Stimulated activated naive CD8-positive, alpha-beta T cell treated with anti-CD3 and anti-CD28 coated beads, Interleukin-15, amount 100 ng/mL, for 72 hours (primary cell): ENCODE results near the gene NEK6.

ENCODE experiments used
- ATAC-seq: fragments of 150-1000 bp; cut with Tn5 transposase; 2 replicates; pipeline ENCODE4 v1.10.0; 2021; ENCODE audit warnings: mild to moderate bottlenecking, moderate library complexity
- DNase-seq, 2 donors: peaks; one replicate each; pipeline ENCODE4 v3.0.0; 2021 to 2022
- H3K27ac Mint-ChIP-seq, 2 donors: one replicate each; pipeline ENCODE4 v1.8.0; 2022; ENCODE audit warnings: mild to moderate bottlenecking in 2 of 2, mixed read lengths in 2 of 2, moderate library complexity in 2 of 2
- H3K27me3 Mint-ChIP-seq: one replicate; pipeline ENCODE4 v1.8.0; 2022; ENCODE audit warnings: mixed read lengths
- H3K4me1 Mint-ChIP-seq: one replicate; pipeline ENCODE4 v1.8.0; 2022; ENCODE audit warnings: mild to moderate bottlenecking, mixed read lengths
- H3K4me3 Mint-ChIP-seq, 2 donors: one replicate each; pipeline ENCODE4 v1.8.0; 2022; ENCODE audit warnings: mild to moderate bottlenecking in 2 of 2, mixed read lengths in 2 of 2, moderate library complexity in 1 of 2
- H3K9me3 Mint-ChIP-seq, 2 donors: one replicate each; pipeline ENCODE4 v1.8.0; 2022; ENCODE audit warnings: mixed read lengths in 2 of 2

The NEK6 gene

GRCh38 chr9:124257844-124258606, at the start of gene NEK6:
Gene NEK6 (plus strand): TSS chr9:124257949. CDS start chr9:124301965, 44,016 bp downstream.
- DNase-seq: peak in 1 of 2 donors; percentile 29
- H3K27me3 Mint-ChIP-seq: peaks cover 77% of the 10 kb centered on the region
- no peaks in the 10 kb centered on the region for H3K9me3 Mint-ChIP-seq
- H3K4me3 Mint-ChIP-seq: peak within 1 kb of the TSS; percentile 87 to 88
- H3K27ac Mint-ChIP-seq: peak within 1 kb of the TSS; percentile 13 to 91
- peaks cover 81% of the 10 kb centered on the region for H3K4me1 Mint-ChIP-seq
- ATAC-seq: peak; percentile 18

DNA sequence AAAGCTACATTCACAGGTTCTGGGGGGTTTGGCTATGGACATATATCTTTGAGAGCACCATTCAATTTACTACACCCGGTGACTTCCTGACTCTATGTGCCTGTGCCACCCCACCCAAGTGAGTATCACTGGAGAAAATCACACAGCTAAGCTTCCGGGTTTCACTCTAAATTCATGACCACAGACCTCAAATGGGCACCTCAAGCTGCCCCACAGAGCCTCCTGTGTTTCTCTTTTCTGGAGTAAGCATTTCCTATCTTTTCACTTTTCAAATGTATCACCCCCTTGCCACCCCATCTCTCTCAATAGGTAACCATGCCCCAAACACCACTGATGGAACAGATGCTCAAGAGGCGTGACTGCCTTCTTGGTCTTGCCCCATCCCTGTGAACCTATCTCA, 49.2 kb upstream of the NEK6 start:
- peak in 1 of 2 donors; percentile 43 for DNase-seq
- H3K4me1 Mint-ChIP-seq: peaks cover 74% of the 10 kb centered on the region
- peak; percentile 68 for ATAC-seq
- peak overlapping the region in 1 of 2 donors; percentile 22 for H3K27ac Mint-ChIP-seq
- peaks cover 8% of the 10 kb centered on the region for H3K27me3 Mint-ChIP-seq
- no peak overlapping the region for H3K4me3 Mint-ChIP-seq
- H3K9me3 Mint-ChIP-seq: peaks cover 0 to 4% of the 10 kb centered on the region in 2 donors

DNA sequence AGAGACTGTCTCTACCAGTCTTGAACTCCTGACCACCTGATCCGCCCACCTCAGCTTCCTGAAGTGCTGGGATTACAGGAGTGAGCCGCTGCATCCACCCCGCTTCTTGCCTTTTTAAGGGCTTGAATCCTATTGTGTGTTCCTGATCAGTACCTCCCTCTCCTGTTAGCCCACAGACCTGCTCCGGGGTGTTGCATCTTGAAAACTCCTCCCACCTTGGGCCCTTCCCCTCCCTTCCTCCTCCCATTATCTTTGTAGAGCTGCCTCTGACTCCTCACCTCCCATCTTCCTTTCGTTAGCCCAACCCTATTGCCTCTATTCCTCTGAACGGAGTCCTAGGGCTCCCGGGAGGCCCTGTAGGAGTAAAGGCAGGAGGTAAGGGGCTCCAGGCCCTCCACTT, 48.5 kb upstream of the NEK6 start:
- Mint-ChIP-seq H3K27me3 (peaks cover 11% of the 10 kb centered on the region), H3K27ac (no peak overlapping the region), H3K4me3 (no peak overlapping the region), H3K4me1 (peaks cover 73% of the 10 kb centered on the region), H3K9me3 (peaks cover 0 to 4% of the 10 kb centered on the region in 2 donors)
- DNase-seq (no peak), ATAC-seq (no peak)

GRCh38 chr9:124209774-124210173, 48.0 kb upstream of the NEK6 start:
- no peak for DNase-seq
- no peak overlapping the region for H3K27ac Mint-ChIP-seq
- peaks cover 0 to 4% of the 10 kb centered on the region in 2 donors for H3K9me3 Mint-ChIP-seq
- peaks cover 16% of the 10 kb centered on the region for H3K27me3 Mint-ChIP-seq
- no peak for ATAC-seq
- no peak overlapping the region for H3K4me3 Mint-ChIP-seq
- H3K4me1 Mint-ChIP-seq: peaks cover 73% of the 10 kb centered on the region

- no peak overlapping the region for H3K4me3 Mint-ChIP-seq
- H3K27ac Mint-ChIP-seq: peak overlapping the region in 1 of 2 donors; percentile 85
- peaks cover 0 to 4% of the 10 kb centered on the region in 2 donors for H3K9me3 Mint-ChIP-seq
- ATAC-seq: peak; percentile 93
- H3K27me3 Mint-ChIP-seq: peaks cover 22% of the 10 kb centered on the region
- H3K4me1 Mint-ChIP-seq: peaks cover 77% of the 10 kb centered on the region
- peak in 1 of 2 donors; percentile 60 for DNase-seq
These were observed 47.1 kb upstream of the NEK6 start for GRCh38 chr9:124210697-124211096.

DNA sequence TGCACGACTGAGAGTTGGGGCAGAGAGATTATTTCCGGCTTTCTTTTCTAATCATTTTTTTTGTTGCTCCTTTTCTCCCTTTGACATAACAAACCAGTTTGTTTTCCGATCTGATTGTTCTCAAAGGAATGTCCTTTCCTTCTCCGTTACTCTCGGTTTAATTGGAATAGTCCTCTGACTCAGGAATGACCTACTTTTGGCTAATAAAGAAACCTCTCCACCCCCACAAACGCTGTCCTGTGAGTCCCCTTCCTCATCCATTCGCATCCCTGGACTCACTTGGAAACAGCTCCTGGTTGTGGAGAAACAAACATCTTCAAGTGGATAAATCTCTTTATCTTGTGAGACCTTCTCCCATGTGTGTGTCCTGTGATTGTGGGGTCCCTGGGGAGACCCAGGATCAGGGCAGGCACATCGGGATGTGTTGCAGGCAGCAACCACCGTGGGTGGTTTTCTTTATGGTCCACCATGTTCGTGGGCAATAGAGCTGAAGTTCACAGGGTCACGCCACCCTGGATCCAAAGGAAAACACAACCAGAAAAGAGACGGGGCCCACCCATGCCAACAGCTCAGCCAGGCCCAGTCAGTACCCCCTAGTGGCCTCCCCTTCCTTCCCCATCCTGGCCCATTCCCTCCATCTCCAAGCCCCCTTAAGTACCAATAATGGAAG, 45.2 kb upstream of the NEK6 start:
- DNase-seq: peak in 1 of 2 donors; percentile 1
- no peaks in the 10 kb centered on the region for H3K9me3 Mint-ChIP-seq
- no peak for ATAC-seq
- no peak overlapping the region for H3K4me3 Mint-ChIP-seq
- no peak overlapping the region for H3K27ac Mint-ChIP-seq
- peaks cover 85% of the 10 kb centered on the region for H3K4me1 Mint-ChIP-seq
- H3K27me3 Mint-ChIP-seq: peaks cover 16% of the 10 kb centered on the region

DNA sequence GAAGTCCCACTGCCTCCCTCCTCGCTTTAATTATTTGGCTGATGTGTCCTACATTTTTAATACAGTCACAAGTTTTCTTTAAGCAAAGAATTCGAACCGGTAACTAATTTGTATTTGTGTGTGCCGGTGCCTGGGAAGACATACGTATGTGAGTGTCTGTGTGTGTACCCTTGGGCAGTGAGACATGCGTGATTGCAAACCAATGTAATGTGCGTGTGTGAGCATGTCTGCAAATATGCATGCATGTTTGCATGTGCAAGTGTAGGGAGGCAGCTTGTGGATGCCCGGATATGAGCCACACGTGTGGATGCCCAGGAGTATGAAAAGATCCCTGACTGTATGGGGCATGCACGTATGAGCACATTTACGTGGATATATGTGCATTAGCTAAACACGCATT, 44.4 kb upstream of the NEK6 start:
- peaks cover 14% of the 10 kb centered on the region for H3K27me3 Mint-ChIP-seq

GRCh38 chr9:124214116-124214515, 43.6 kb upstream of the NEK6 start:
- H3K4me3 Mint-ChIP-seq: no peak overlapping the region
- no peaks in the 10 kb centered on the region for H3K9me3 Mint-ChIP-seq
- DNase-seq: peak in 1 of 2 donors; percentile 6
- H3K4me1 Mint-ChIP-seq: peaks cover 87% of the 10 kb centered on the region
- peaks cover 14% of the 10 kb centered on the region for H3K27me3 Mint-ChIP-seq
- no peak overlapping the region for H3K27ac Mint-ChIP-seq
- ATAC-seq: no peak

More for the DNA sequence above, 44.4 kb upstream of the NEK6 start:
- Mint-ChIP-seq H3K4me3 (no peak overlapping the region), H3K4me1 (peaks cover 87% of the 10 kb centered on the region), H3K9me3 (no peaks in the 10 kb centered on the region), H3K27ac (no peak overlapping the region)
- peak in 1 of 2 donors; percentile 8 for DNase-seq
- ATAC-seq: no peak

DNA sequence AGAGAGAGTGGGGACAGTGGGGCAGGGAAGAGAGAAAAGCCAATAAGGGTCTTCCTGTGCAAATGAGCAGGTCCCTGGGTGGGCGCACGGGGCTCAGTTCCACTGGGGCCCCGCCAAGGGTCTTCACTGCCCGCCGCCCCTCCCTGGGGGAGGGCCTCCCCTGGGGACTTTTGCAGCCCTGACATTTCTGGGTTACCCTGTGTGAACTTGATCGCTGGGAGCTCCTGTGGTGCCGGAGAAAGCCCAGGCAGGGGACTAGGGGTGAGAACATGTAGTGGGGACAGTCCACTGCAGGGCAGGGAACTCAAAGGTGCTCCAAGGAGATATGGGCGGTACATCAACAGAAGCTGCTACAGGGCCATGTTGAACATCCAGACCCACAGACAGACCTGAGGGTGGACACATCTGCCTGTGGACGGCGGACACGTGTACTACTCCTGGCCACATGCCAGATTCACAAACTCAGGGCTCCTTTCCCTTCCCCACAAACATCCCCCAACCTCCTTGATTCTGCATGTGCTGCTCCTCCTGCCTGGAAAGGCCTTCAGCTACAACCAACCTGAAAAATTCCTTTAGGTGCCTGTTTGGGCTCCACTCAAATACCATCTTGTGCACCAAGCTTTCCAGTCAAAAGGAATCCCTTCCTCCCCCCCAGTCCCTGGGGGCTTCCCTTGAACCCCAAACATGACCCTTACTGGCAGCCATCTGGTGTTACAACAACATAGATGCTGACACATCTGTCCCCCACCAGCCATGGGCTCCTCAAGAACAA, 43.0 kb upstream of the NEK6 start:
- no peak overlapping the region for H3K4me3 Mint-ChIP-seq
- H3K4me1 Mint-ChIP-seq: peaks cover 81% of the 10 kb centered on the region
- H3K9me3 Mint-ChIP-seq: no peaks in the 10 kb centered on the region
- H3K27me3 Mint-ChIP-seq: peaks cover 14% of the 10 kb centered on the region
- H3K27ac Mint-ChIP-seq: no peak overlapping the region
- ATAC-seq (no peak), DNase-seq (peak in 1 of 2 donors; percentile 6)

DNA sequence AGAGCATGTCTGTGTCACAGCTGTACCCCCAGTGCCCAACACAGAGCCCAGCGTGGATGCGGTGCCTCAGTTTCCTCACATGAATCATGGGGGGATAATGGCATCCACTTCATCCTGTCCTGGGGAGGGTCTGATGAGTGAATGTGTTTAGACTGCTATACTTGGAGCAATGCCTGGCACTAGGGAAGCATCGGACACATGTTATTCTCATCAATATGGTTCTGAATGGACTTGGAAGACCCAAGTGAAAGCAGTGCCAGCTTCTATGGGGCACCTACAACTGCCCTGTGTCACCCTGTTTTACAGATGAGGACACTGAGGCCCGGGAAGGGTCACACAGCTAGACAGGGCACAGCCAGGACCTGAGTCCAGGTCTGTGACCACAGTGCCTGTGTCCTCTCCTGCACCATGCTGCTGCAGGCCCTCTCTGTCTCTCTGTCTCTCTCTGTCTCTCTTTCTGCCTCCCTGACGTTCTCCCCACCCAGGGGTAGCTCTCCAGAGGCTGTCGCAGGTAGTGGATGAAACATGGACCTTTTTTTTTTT, 42.3 kb upstream of the NEK6 start:
- H3K9me3 Mint-ChIP-seq: no peaks in the 10 kb centered on the region
- ATAC-seq (no peak), DNase-seq (peak in 1 of 2 donors; percentile 7)
- no peak overlapping the region for H3K4me3 Mint-ChIP-seq
- H3K4me1 Mint-ChIP-seq: peaks cover 80% of the 10 kb centered on the region
- peaks cover 14% of the 10 kb centered on the region for H3K27me3 Mint-ChIP-seq
- no peak overlapping the region for H3K27ac Mint-ChIP-seq

GRCh38 chr9:124215956-124216355, 41.8 kb upstream of the NEK6 start:
- no peaks in the 10 kb centered on the region for H3K9me3 Mint-ChIP-seq
- no peak for ATAC-seq
- H3K27ac Mint-ChIP-seq: no peak overlapping the region
- no peak overlapping the region for H3K4me3 Mint-ChIP-seq
- DNase-seq: peak in 1 of 2 donors; percentile 2
- peaks cover 14% of the 10 kb centered on the region for H3K27me3 Mint-ChIP-seq
- H3K4me1 Mint-ChIP-seq: peaks cover 76% of the 10 kb centered on the region

DNA sequence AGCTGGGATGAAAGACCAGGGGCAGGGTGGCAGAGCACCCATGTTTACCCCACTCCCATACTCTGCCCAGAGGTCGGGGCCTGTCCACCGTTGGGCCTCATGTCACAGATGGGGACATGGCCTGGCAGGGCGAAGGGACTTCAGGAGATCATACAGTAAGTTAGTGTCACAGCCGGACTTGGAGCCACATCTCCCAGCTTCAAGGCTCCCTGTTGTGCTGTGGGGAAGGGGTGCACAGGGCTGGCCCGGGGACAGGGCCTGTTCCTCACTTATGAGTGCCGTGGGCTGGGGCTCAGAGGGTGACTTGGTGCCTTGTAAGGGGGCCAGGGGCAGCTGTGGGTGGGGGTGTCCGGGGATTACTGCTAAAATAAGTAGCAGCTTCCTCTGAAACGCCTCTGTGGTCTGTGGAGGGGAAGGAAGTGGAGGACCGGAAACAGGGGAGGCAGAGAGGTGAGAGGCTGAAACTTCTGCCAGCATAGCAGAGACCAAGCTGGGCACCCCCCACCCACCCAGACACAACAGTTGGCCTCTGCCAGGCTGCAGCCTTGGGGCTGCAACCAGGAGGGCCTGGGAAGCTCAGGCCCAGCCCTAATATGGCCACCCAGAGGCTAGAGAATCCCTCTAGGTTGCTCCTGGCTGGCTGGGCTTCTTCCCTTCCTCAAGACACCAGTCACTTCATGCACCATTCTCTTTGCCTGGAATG, 41.1 kb upstream of the NEK6 start:
- Mint-ChIP-seq H3K4me1 (peaks cover 70% of the 10 kb centered on the region), H3K9me3 (no peaks in the 10 kb centered on the region), H3K27me3 (peaks cover 21% of the 10 kb centered on the region), H3K27ac (peak overlapping the region in 1 of 2 donors; percentile 68), H3K4me3 (peak overlapping the region; percentile 54 to 74)
- ATAC-seq (peak; percentile 90), DNase-seq (peak; percentile 48 to 76)

- peak in 1 of 2 donors; percentile 10 for DNase-seq
- no peak for ATAC-seq
- Mint-ChIP-seq H3K4me1 (peaks cover 56% of the 10 kb centered on the region), H3K9me3 (no peaks in the 10 kb centered on the region), H3K27me3 (peaks cover 23% of the 10 kb centered on the region), H3K27ac (peak overlapping the region in 1 of 2 donors; percentile 49), H3K4me3 (peak overlapping the region in 1 of 2 donors; percentile 42)
These were observed 39.8 kb upstream of the NEK6 start for GRCh38 chr9:124217836-124218437.

GRCh38 chr9:124218438-124218982, 39.2 kb upstream of the NEK6 start:
- peak; percentile 70 for ATAC-seq
- Mint-ChIP-seq H3K4me1 (peaks cover 56% of the 10 kb centered on the region), H3K4me3 (peak overlapping the region in 1 of 2 donors; percentile 36), H3K27ac (no peak overlapping the region), H3K27me3 (peaks cover 23% of the 10 kb centered on the region), H3K9me3 (no peaks in the 10 kb centered on the region)
- peak; percentile 41 to 67 for DNase-seq
